Colonic mucosa (tissue), 4 donors: ENCODE results near the gene IQSEC1. TPM values are rescaled to one million over a fixed set of nuclear protein-coding genes. Genes with fewer than 3 reads are reported as not detected.

Experiments
- DNase-seq: peaks from one replicate; pipeline ENCODE4 v3.0.0-alpha.2; 2020
- H3K27ac ChIP-seq: fragments of 200-600 bp; one replicate; pipeline ENCODE4 v1.8.0; 2021
- H3K27me3 ChIP-seq: fragments of 200-600 bp; one replicate; pipeline ENCODE4 v1.8.0; 2021
- H3K36me3 ChIP-seq: fragments of 200-600 bp; one replicate; pipeline ENCODE4 v1.8.0; 2021
- H3K4me1 ChIP-seq: fragments of 200-600 bp; one replicate; pipeline ENCODE4 v1.8.0; 2021; ENCODE audit warnings: mild to moderate bottlenecking
- H3K4me3 ChIP-seq: fragments of 200-600 bp; one replicate; pipeline ENCODE4 v1.8.0; 2021
- H3K9ac ChIP-seq, 2 donors: one replicate each; pipeline ENCODE4 v1.7.0; 2013; ENCODE audit warnings: control low read depth in 2 of 2, low read depth in 2 of 2, low read length in 2 of 2
- H3K9me3 ChIP-seq: fragments of 200-600 bp; one replicate; pipeline ENCODE4 v1.8.0; 2021
- CTCF ChIP-seq: fragments of 200-600 bp; IDR thresholded peaks from one replicate; pipeline ENCODE4 v1.8.0; 2022; ENCODE audit warnings: antibody characterized with exemption, mild to moderate bottlenecking
- intact Hi-C: fragments of 100-400 bp; cut with DNase I; formaldehyde crosslinking; loops from one replicate; pipeline ENCODE4 v1.14.1; 2022
- total RNA-seq, 2 donors: library from RNA; stranded (reverse); fragmentation: NEBNext Ultra II Directional in 1 of 2; extraction: Animal tissue kit (Norgen Biotek cat#: 25700) in 1 of 2; gene quantifications; one replicate each; pipeline ENCODE4 v1.2.1, GENCODE V29; 2021
- donor health status: healthy.
- donor health status: DM: no; HTN: no; CAD: no.
- donor health status: DM: no; HTN: no; CAD: no.

IQSEC1 gene
- total RNA-seq, 2 donors from 2014 or later: 14.8 to 19.2 TPM

- no peaks in the 10 kb centered on the region for H3K9me3 ChIP-seq
- TF ChIP-seq CTCF: no peak
- intact Hi-C loops: no loop called here
- H3K4me3 ChIP-seq: no peak overlapping the region
- H3K27me3 ChIP-seq: no peaks in the 10 kb centered on the region
- no peak overlapping the region for H3K27ac ChIP-seq
- no peaks in the 10 kb centered on the region for H3K36me3 ChIP-seq
- H3K9ac ChIP-seq: no peak overlapping the region
- H3K4me1 ChIP-seq: no peaks in the 10 kb centered on the region
- no peak for DNase-seq
Observed at GRCh38 chr3:13045241-13045903, 27.9 kb downstream of the IQSEC1 start.

GRCh38 chr3:13044496-13045240 is 28.6 kb downstream of the IQSEC1 start:
- intact Hi-C loops: no loop called here
- Histone ChIP-seq H3K4me3 (no peak overlapping the region), H3K4me1 (no peaks in the 10 kb centered on the region), H3K36me3 (no peaks in the 10 kb centered on the region), H3K9me3 (no peaks in the 10 kb centered on the region), H3K27me3 (no peaks in the 10 kb centered on the region), H3K27ac (no peak overlapping the region), H3K9ac (no peak overlapping the region)
- DNase-seq: no peak
- no peak for TF ChIP-seq CTCF

GRCh38 chr3:13043656-13044055 is 29.6 kb downstream of the IQSEC1 start:
- TF ChIP-seq CTCF: no peak
- DNase-seq: no peak
- Histone ChIP-seq H3K9ac (no peak overlapping the region), H3K27me3 (no peaks in the 10 kb centered on the region), H3K27ac (no peak overlapping the region), H3K4me3 (no peak overlapping the region), H3K9me3 (no peaks in the 10 kb centered on the region), H3K4me1 (no peaks in the 10 kb centered on the region), H3K36me3 (no peaks in the 10 kb centered on the region)
- intact Hi-C loops: no loop called here

- Histone ChIP-seq H3K27me3 (no peaks in the 10 kb centered on the region), H3K9me3 (no peaks in the 10 kb centered on the region), H3K4me1 (no peaks in the 10 kb centered on the region), H3K36me3 (no peaks in the 10 kb centered on the region), H3K4me3 (no peak overlapping the region), H3K27ac (no peak overlapping the region), H3K9ac (no peak overlapping the region)
- DNase-seq: no peak
- TF ChIP-seq CTCF: no peak
- intact Hi-C loops: no loop called here
Observed at GRCh38 chr3:13042715-13043271, 30.4 kb downstream of the IQSEC1 start.

GRCh38 chr3:13042127-13042701 is 31.0 kb downstream of the IQSEC1 start:
- no peak overlapping the region for H3K4me3 ChIP-seq
- H3K9me3 ChIP-seq: no peaks in the 10 kb centered on the region
- intact Hi-C loops: no loop called here
- H3K27me3 ChIP-seq: no peaks in the 10 kb centered on the region
- DNase-seq: no peak
- no peaks in the 10 kb centered on the region for H3K36me3 ChIP-seq
- H3K9ac ChIP-seq: no peak overlapping the region
- no peak for TF ChIP-seq CTCF
- H3K27ac ChIP-seq: no peak overlapping the region
- no peaks in the 10 kb centered on the region for H3K4me1 ChIP-seq
